Measurements from ENCODE around the gene RRP15. TPM values are rescaled to one million over a fixed set of nuclear protein-coding genes. Genes with fewer than 3 reads are reported as not detected.

Gene RRP15
- polyA plus RNA-seq, 3 donors: 0.81 to 7.6 (median 4.6) TPM

- Histone ChIP-seq H3K27ac (ENCODE audit: low read depth in 1 of 2, low read length in 2 of 2) (no peak overlapping the region), H3K27me3 (ENCODE audit: control insufficient read depth in 2 of 2, insufficient read depth in 2 of 2, low read length in 2 of 2) (peaks cover 60 to 67% of the 10 kb centered on the region in 2 donors), H3K9ac (ENCODE audit: insufficient read depth, low read length, poor library complexity, severe bottlenecking) (no peak overlapping the region), H3K9me3 (replicated peaks in 1 of 2; ENCODE audit: control insufficient read depth in 1 of 2, insufficient read depth in 1 of 2, low read length in 2 of 2) (no peaks in the 10 kb centered on the region), H3K79me2 (ENCODE audit: insufficient read depth, low read length) (no peaks in the 10 kb centered on the region), H4K20me1 (ENCODE audit: insufficient read depth, low read length) (no peaks in the 10 kb centered on the region), H3K4me1 (ENCODE audit: control insufficient read depth in 1 of 2, insufficient read depth in 2 of 2, low read length in 2 of 2) (peaks cover 46 to 52% of the 10 kb centered on the region in 2 donors), H3K4me2 (replicated peaks; ENCODE audit: extremely low read depth, low read length, poor library complexity, severe bottlenecking) (no peak overlapping the region), H2AFZ (ENCODE audit: insufficient read depth, low read depth, low read length, poor library complexity, severe bottlenecking) (no peak overlapping the region), H3K36me3 (replicated peaks in 1 of 2; ENCODE audit: control insufficient read depth in 1 of 2, insufficient read depth in 2 of 2, low read length in 2 of 2) (no peaks in the 10 kb centered on the region), H3K4me3 (replicated peaks in 1 of 3; ENCODE audit: low read depth in 2 of 3, low read length in 3 of 3) (no peak overlapping the region)
- Mint-ChIP-seq H3K36me3 (peaks cover 10% of the 10 kb centered on the region in 2 donors), H3K4me3 (peak overlapping the region; percentile 7 to 35), H3K27me3 (ENCODE audit: low read depth in 3 of 3) (peaks cover 12 to 39% (median 12%) of the 10 kb centered on the region in 3 donors), H3K27ac (no peak overlapping the region), H3K4me1 (peaks cover 40% of the 10 kb centered on the region), H3K9me3 (peaks cover 0 to 12% (median 7%) of the 10 kb centered on the region in 7 donors)
- no peak for TF ChIP-seq CTCF (IDR thresholded peaks at IDR 0.05)
- 0% methylated on average over 2 of the region's 9 CpGs for WGBS (ENCODE audit: insufficient coverage)
- DNase-seq: no peak
- intact Hi-C loops (cut with micrococcal nuclease): loop anchor here (5.0 to 10.0 kb wide), 4 partner anchors 119 to 1237 kb away; partner anchors contain the start of gene LYPLAL1 (in 1 of the 2)
Observed at GRCh38 chr1:218347723-218348627, 62.9 kb downstream of the RRP15 start.

GRCh38 chr1:218348628-218349071 is 63.6 kb downstream of the RRP15 start:
- Histone ChIP-seq H3K9ac (ENCODE audit: insufficient read depth, low read length, poor library complexity, severe bottlenecking) (no peak overlapping the region), H3K9me3 (replicated peaks in 1 of 2; ENCODE audit: control insufficient read depth in 1 of 2, insufficient read depth in 1 of 2, low read length in 2 of 2) (no peaks in the 10 kb centered on the region), H3K4me2 (replicated peaks; ENCODE audit: extremely low read depth, low read length, poor library complexity, severe bottlenecking) (no peak overlapping the region), H2AFZ (ENCODE audit: insufficient read depth, low read depth, low read length, poor library complexity, severe bottlenecking) (no peak overlapping the region), H3K36me3 (replicated peaks in 1 of 2; ENCODE audit: control insufficient read depth in 1 of 2, insufficient read depth in 2 of 2, low read length in 2 of 2) (no peaks in the 10 kb centered on the region), H4K20me1 (ENCODE audit: insufficient read depth, low read length) (no peaks in the 10 kb centered on the region), H3K27ac (ENCODE audit: low read depth in 1 of 2, low read length in 2 of 2) (no peak overlapping the region), H3K27me3 (ENCODE audit: control insufficient read depth in 2 of 2, insufficient read depth in 2 of 2, low read length in 2 of 2) (peaks cover 55 to 60% of the 10 kb centered on the region in 2 donors), H3K79me2 (ENCODE audit: insufficient read depth, low read length) (no peaks in the 10 kb centered on the region), H3K4me3 (replicated peaks in 1 of 3; ENCODE audit: low read depth in 2 of 3, low read length in 3 of 3) (no peak overlapping the region), H3K4me1 (ENCODE audit: control insufficient read depth in 1 of 2, insufficient read depth in 2 of 2, low read length in 2 of 2) (peaks cover 46 to 52% of the 10 kb centered on the region in 2 donors)
- H3K4me1 Mint-ChIP-seq: peaks cover 40% of the 10 kb centered on the region
- peaks cover 9 to 36% (median 14%) of the 10 kb centered on the region in 3 donors for H3K27me3 Mint-ChIP-seq (ENCODE audit: low read depth in 3 of 3)
- H3K9me3 Mint-ChIP-seq: peaks cover 0 to 12% (median 7%) of the 10 kb centered on the region in 7 donors
- no peak overlapping the region for H3K4me3 Mint-ChIP-seq
- peaks cover 10% of the 10 kb centered on the region in 2 donors for H3K36me3 Mint-ChIP-seq
- DNase-seq: no peak
- no CpG with 5 or more reads among the region's 3 CpGs for WGBS (ENCODE audit: insufficient coverage)
- TF ChIP-seq CTCF (IDR thresholded peaks at IDR 0.05): no peak
- intact Hi-C loops (cut with micrococcal nuclease): loop anchor here (5.0 to 10.0 kb wide), 4 partner anchors 119 to 1236 kb away; partner anchors contain the start of gene LYPLAL1 (in 1 of the 2)
- H3K27ac Mint-ChIP-seq: no peak overlapping the region

Data from CD14-positive monocyte (primary cell).